ENCODE measurements around the gene CCK. TPM values are rescaled to one million over a fixed set of nuclear protein-coding genes. Genes with fewer than 3 reads are reported as not detected.
"Not testable (repeated sequence)": the region's sequence is repeated elsewhere in the genome, so short reads cannot be mapped to it uniquely, and the experiment has no call there.

CCK gene
- under 1 TPM in 1 of 3 donors, not detected in 2; 0.25 TPM for polyA plus RNA-seq

DNA sequence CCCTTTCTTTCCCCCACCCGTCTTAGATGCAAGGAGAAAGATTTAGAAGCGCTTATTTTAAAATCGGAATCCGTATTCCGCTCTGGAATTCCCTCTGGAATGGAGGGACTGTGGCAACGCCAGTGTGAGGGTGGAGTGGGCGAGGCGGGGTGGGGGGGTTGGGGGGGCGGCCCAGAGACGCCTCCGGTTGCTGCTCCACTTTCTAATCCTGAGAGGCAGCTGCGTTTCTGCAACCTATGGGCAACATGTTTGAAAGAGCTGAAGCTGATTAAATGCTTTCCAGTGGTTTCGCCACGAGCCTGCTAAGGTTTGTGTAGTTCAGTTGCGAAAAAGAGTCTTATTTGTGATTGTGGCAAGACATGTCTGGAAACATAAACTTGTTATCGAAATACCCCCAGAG is at the start of gene CCK:
Gene CCK (minus strand): TSS at position 101 of the 400 bp plus-strand sequence. CDS start 2,555 bp downstream, outside the sequence.
- H3K27ac ChIP-seq (ENCODE audit: low read depth, low read length): no peak within 1 kb of the TSS
- WGBS, 3 donors: 41 to 47% (median 43%) methylated on average over 16 of the region's 16 CpGs

- H3K27ac ChIP-seq (ENCODE audit: low read depth, low read length): no peak overlapping the region
- WGBS, 3 donors: 57 to 64% (median 64%) methylated on average over 2 of the region's 2 CpGs
These were observed 48.4 kb upstream of the CCK start for GRCh38 chr3:42314411-42314810.

GRCh38 chr3:42308651-42309050 is 42.7 kb upstream of the CCK start:
- WGBS, 3 donors: 67 to 87% (median 74%) methylated on average over 1 of the region's 1 CpG
- H3K27ac ChIP-seq (ENCODE audit: low read depth, low read length): no peak overlapping the region

DNA sequence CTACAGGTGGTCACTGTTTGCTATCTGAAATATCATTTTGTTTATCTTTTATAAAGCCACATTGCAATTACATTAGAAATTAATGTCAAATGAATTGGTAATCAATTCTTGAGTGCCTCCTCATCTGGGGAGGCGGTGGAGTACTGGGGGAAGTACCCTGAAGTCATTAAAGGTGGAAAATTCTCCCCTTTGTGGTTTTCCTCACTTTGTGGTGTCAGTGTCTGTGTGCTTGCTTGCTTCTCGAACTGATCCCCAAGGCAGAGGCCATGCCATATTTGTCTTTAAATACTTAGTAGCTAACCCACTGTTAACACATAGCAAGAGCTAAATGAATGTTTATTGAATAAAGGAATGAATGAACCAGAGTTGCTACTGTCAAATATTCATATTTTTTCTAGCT is 40.5 kb upstream of the CCK start:
- WGBS, 3 donors: 43 to 76% (median 62%) methylated on average over 2 of the region's 2 CpGs

DNA sequence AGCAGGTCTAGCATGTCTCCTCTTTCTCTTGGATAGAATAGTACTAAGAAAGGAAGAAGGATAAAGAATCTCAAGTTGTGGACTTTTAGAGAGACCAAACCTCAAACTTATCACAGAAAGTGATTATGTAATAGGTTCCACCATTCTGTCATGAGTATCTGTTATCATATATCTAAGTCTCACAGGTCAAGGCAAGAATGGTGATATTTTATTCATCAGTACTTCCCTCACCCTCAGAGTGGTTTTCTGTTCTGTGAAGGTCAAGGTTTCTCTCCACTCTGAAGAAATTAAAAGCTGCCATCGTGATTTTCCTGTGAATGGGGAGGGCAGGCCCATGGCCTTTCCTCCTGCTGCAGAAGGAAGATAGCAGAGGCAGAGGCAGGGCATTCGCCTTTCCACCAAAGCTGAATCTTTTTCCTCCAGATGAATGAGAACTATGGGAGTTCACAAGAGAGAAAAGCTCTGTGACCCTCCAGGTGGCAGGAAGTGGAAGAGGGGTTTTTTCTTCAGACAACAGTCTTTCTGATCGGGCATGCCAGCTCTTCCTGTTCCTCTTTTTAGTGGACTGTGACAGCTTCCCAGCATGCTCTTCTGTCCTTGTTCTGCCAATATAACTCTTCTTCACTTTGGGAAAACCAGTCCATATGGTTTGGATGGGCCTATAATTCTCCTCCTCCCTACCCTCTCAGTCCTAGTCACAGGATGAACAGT is 37.1 kb upstream of the CCK start:
- no peak overlapping the region for H3K27ac ChIP-seq (ENCODE audit: low read depth, low read length)
- 24 to 51% (median 28%) methylated on average over 3 of the region's 3 CpGs for WGBS, 3 donors

More for the DNA sequence above, 40.5 kb upstream of the CCK start:
- H3K27ac ChIP-seq (ENCODE audit: low read depth, low read length): no peak overlapping the region

- 48 to 76% (median 52%) methylated on average over 4 of the region's 4 CpGs for whole genome bisulfite sequencing, 3 donors
These were observed 35.6 kb upstream of the CCK start for GRCh38 chr3:42301446-42302175.

GRCh38 chr3:42300778-42301177 is 34.8 kb upstream of the CCK start:
- 46 to 74% (median 65%) methylated on average over 3 of the region's 3 CpGs for WGBS, 3 donors
- H3K27ac ChIP-seq (ENCODE audit: low read depth, low read length): no peak overlapping the region

More at GRCh38 chr3:42301446-42302175, 35.6 kb upstream of the CCK start:
- no peak overlapping the region for H3K27ac ChIP-seq (ENCODE audit: low read depth, low read length)

DNA sequence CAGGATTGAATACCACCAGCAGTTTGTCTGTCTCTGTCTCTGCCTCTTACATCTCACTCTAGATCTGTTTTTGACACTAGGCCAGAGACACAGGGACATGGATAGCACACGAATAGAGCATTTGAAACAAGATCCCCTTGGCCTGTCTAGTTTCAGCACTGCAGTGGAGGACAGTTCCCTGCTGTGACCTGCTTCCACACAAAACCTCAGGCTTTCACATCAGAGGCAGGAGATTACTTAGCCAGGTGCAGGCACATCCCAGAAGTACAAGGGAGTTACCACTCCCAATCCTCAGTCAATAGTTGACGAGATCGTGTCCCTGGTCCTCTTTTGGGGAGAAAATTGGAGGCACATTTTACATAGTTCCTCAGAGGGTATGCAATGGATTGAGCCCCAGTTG is 34.0 kb upstream of the CCK start:
- no peak overlapping the region for H3K27ac ChIP-seq (ENCODE audit: low read depth, low read length)
- 13 to 27% (median 23%) methylated on average over 3 of the region's 3 CpGs for WGBS, 3 donors

GRCh38 chr3:42298259-42298658 is 32.3 kb upstream of the CCK start:
- no peak overlapping the region for H3K27ac ChIP-seq (ENCODE audit: low read depth, low read length)
- 58 to 78% (median 72%) methylated on average over 2 of the region's 2 CpGs for WGBS, 3 donors

DNA sequence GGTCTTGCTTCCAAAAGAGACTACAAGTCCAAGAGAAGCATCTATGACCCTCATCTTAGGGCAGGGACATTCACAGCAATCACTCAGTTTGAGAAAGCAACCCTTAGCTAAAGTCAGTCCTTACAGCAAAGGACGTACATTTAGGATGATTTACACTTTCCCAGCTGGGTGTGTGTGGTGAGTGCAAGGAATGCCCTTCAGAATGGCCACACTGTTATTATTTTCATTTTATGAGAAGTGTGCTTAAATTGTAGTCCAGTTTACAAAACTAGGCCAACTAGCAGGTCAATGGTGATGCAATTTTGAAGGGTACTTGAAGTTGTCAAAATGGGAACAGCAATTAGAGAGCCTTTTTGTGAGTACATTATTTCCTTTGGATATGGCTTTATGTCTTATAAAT is 26.0 kb upstream of the CCK start:
- H3K27ac ChIP-seq (ENCODE audit: low read depth, low read length): no peak overlapping the region
- WGBS, 3 donors: 58 to 69% (median 59%) methylated on average over 1 of the region's 1 CpG

- WGBS, 3 donors: 73 to 86% (median 79%) methylated on average over 5 of the region's 5 CpGs
These were observed 25.2 kb upstream of the CCK start for GRCh38 chr3:42290966-42291714.

DNA sequence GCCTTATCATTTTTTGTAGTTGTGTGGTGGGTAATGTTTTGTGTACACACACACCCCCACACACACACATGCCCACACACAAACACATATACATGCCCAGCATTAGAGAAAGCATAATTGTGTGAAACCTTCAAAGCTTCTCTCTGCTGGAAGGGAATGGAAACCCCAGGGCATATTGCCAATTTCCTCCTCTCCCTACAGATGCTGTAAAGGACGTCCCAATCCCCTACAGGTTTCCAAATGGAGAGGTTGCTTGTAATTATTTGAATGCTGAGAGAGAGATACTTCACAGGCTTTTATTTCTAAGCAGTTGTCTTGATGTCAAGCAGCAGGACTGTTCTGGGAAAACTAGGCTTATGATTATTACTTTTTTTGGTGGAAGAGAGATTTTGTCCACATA is 23.0 kb upstream of the CCK start:
- no peak overlapping the region for H3K27ac ChIP-seq (ENCODE audit: low read depth, low read length)
- 17 to 32% (median 25%) methylated on average over 1 of the region's 1 CpG for WGBS, 3 donors

More at GRCh38 chr3:42290966-42291714, 25.2 kb upstream of the CCK start:
- H3K27ac ChIP-seq (ENCODE audit: low read depth, low read length): no peak overlapping the region

- WGBS, 3 donors: 70 to 87% (median 77%) methylated on average over 2 of the region's 2 CpGs
- no peak overlapping the region for H3K27ac ChIP-seq (ENCODE audit: low read depth, low read length)
These were observed 22.4 kb upstream of the CCK start for GRCh38 chr3:42288385-42288784.

DNA sequence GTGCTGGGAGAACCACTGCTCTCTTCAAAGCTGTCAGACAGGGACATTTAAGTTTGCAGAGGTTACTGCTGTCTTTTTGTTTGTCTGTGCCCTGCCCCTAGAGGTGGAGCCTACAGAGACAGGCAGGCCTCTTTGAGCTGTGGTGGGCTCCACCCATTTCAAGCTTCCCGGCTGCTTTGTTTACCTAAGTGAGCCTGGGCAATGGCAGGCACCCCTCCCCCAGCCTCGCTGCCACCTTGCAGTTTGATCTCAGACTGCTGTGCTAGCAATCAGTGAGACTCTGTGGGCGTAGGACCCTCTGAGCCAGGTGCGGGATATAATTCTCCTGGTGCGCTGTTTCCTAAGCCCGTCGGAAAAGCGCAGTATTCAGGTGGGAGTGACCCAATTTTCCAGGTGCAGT is 21.4 kb upstream of the CCK start:
- WGBS, 3 donors: 73 to 82% (median 78%) methylated on average over 8 of the region's 8 CpGs
- not testable (repeated sequence) for H3K27ac ChIP-seq (ENCODE audit: low read depth, low read length)

GRCh38 chr3:42277676-42278075 is 11.7 kb upstream of the CCK start:
- H3K27ac ChIP-seq (ENCODE audit: low read depth, low read length): no peak overlapping the region
- 53 to 64% (median 59%) methylated on average over 6 of the region's 6 CpGs for WGBS, 3 donors

DNA sequence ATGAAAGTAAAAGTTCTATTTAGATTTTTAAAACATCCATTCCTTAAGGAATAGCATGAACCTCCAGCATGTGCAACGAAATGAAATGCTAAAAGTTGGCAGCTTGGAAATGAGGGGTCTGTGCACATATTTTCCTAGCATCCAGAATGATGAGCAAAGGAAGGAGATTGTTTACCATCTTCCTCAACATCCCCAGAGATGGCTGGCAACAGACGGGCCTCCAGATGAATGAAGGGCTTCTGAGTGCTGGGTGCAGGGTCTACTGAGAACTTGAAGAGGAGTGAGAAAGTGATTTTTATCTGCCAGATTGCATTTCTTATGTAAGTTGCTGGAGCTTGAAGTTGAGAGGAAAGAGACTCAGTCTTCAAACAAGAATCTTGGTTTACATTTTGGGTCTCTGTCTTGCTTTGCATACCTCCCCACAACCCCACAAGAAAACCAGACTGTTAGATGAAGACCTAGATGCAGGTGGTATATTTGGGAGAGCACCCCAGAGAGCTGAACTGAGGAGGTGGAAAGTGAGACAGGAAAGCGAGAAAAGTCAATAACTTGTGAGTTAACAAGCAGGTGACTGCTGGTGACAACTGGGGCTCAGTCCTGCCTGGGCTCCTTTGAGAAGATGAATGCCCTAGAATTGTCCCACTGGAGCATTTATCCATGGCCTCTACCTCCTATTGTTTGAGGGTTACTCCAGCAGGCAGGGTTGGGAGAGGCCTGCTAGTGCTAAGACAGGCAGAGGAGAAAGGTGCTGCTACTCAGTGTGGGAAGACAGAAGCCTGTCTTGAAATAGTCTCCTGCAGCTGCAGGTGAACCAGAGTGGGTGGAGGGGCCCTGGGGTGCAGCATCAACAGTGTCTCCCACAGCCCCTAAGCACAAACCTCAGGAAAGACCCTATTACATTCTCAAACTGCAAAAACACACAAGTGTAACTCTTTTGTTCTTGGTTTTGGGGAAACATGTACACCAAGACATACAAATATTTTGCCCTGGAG is 10.5 kb upstream of the CCK start:
- WGBS, 3 donors: 73 to 83% (median 82%) methylated on average over 3 of the region's 3 CpGs
- H3K27ac ChIP-seq (ENCODE audit: low read depth, low read length): no peak overlapping the region

GRCh38 chr3:42275217-42275616 is 9.2 kb upstream of the CCK start:
- WGBS, 3 donors: 48 to 59% (median 50%) methylated on average over 1 of the region's 1 CpG
- no peak overlapping the region for H3K27ac ChIP-seq (ENCODE audit: low read depth, low read length)

DNA sequence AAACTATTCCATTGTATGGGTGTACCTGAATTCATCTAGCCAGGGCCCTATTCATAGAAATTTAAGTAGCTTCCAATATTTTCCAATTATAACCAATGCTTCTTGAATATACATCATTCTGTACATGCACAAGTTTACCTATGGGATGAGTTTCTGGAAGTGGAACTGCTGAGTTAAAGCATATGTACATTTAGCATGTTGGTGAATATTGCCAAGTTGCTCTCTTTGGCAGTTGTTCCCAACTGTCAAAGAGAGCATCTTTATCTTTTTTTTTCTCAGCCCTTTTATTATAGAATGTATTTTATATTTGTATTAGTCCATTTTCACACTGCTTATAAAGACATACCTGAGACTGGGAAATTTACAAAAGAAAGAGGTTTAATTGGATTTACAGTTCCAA is 8.3 kb upstream of the CCK start:
- no peak overlapping the region for H3K27ac ChIP-seq (ENCODE audit: low read depth, low read length)

All from adipose tissue (tissue), 3 donors.